ENCODE data around the gene TMCC3. TPM values are rescaled to one million over a fixed set of nuclear protein-coding genes. Genes with fewer than 3 reads are reported as not detected.

The TMCC3 gene
- total RNA-seq, 1 experiment from 2014 or later: 2.1 TPM

DNA sequence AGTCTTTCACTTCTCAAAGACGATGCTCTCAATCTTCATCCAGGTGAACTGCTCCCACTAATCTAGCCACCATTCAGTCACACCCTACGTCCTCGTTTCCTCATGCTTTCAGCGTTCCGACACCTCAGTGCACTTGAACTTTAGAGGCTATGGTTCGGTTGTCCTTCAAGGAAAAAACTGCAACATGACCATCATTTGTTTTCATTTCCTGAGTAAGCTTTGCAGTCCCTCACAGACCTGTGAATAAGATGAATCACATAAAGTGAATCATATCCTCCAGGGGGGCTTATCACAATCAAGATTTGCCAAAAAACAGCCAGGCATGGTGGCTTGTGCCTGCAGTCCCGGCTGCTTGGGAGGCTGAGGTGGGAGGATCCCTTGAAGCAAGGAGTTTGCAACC is 80.2 kb downstream of the TMCC3 start:
- Histone ChIP-seq H3K9me3 (no peaks in the 10 kb centered on the region), H3K4me1 (peaks cover 12% of the 10 kb centered on the region), H3K36me3 (ENCODE audit: control insufficient read depth, insufficient read depth, low read length) (no peaks in the 10 kb centered on the region), H3K4me3 (ENCODE audit: low read depth, low read length) (no peak overlapping the region), H3K27me3 (replicated peaks; ENCODE audit: control insufficient read depth, insufficient read depth, low read length) (no peaks in the 10 kb centered on the region)
- POLR2A ChIA-PET: no interaction called here
- Mint-ChIP-seq H3K4me3 (ENCODE audit: unreplicated experiment) (no peak overlapping the region), H3K27ac (ENCODE audit: unreplicated experiment) (no peak overlapping the region), H3K27me3 (ENCODE audit: insufficient read depth, unreplicated experiment) (no peaks in the 10 kb centered on the region), H3K4me1 (ENCODE audit: low read depth, unreplicated experiment) (peaks cover 18% of the 10 kb centered on the region), H3K9me3 (ENCODE audit: unreplicated experiment) (no peaks in the 10 kb centered on the region), H3K36me3 (ENCODE audit: insufficient read depth, unreplicated experiment) (peaks cover 10% of the 10 kb centered on the region)
- TF ChIP-seq, protein P1, sequence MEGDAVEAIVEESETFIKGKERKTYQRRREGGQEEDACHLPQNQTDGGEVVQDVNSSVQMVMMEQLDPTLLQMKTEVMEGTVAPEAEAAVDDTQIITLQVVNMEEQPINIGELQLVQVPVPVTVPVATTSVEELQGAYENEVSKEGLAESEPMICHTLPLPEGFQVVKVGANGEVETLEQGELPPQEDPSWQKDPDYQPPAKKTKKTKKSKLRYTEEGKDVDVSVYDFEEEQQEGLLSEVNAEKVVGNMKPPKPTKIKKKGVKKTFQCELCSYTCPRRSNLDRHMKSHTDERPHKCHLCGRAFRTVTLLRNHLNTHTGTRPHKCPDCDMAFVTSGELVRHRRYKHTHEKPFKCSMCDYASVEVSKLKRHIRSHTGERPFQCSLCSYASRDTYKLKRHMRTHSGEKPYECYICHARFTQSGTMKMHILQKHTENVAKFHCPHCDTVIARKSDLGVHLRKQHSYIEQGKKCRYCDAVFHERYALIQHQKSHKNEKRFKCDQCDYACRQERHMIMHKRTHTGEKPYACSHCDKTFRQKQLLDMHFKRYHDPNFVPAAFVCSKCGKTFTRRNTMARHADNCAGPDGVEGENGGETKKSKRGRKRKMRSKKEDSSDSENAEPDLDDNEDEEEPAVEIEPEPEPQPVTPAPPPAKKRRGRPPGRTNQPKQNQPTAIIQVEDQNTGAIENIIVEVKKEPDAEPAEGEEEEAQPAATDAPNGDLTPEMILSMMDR (IDR thresholded peaks at IDR 0.05; ENCODE audit: insufficient read depth in 1 of 2, low read depth in 1 of 2, low read length in 1 of 2, severe bottlenecking in 1 of 2, unreplicated experiment in 1 of 2): no peak
- no peak for DNase-seq
- CTCF ChIA-PET: no interaction called here
- BruUV-seq (replicated peaks): no TSS peak
- intact Hi-C loops (cut with micrococcal nuclease; ENCODE audit: unreplicated experiment): no loop called here

DNA sequence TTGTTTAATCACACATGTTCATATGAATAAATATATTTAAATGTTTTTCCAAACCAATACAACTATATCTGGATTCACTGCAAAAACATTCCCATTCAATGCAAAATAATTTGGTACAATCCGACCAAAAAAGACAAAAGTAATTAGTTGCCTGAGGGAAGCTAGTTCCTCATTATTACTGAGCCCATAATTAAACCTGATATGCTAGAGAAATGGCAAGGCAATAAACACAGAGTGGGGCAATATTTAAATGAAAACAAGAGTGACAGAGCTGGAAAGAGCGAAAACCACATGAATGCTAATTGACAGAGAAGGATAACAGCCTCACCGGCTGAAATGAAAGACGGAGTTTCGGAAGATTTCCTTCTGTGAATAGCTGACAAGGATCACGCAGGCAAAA is 82.6 kb downstream of the TMCC3 start:
- no peaks in the 10 kb centered on the region for H3K9me3 Mint-ChIP-seq (ENCODE audit: unreplicated experiment)
- no TSS peak for BruUV-seq (replicated peaks)
- peaks cover 6% of the 10 kb centered on the region for H3K36me3 Mint-ChIP-seq (ENCODE audit: insufficient read depth, unreplicated experiment)
- Histone ChIP-seq H3K4me3 (ENCODE audit: low read depth, low read length) (no peak overlapping the region), H3K9me3 (no peaks in the 10 kb centered on the region), H3K27me3 (replicated peaks; ENCODE audit: control insufficient read depth, insufficient read depth, low read length) (no peaks in the 10 kb centered on the region), H3K4me1 (peaks cover 12% of the 10 kb centered on the region), H3K36me3 (ENCODE audit: control insufficient read depth, insufficient read depth, low read length) (no peaks in the 10 kb centered on the region)
- POLR2A ChIA-PET: no interaction called here
- no peak overlapping the region for H3K27ac Mint-ChIP-seq (ENCODE audit: unreplicated experiment)
- CTCF ChIA-PET: no interaction called here
- intact Hi-C loops (cut with micrococcal nuclease; ENCODE audit: unreplicated experiment): no loop called here
- H3K4me3 Mint-ChIP-seq (ENCODE audit: unreplicated experiment): no peak overlapping the region
- H3K4me1 Mint-ChIP-seq (ENCODE audit: low read depth, unreplicated experiment): peaks cover 18% of the 10 kb centered on the region
- no peaks in the 10 kb centered on the region for H3K27me3 Mint-ChIP-seq (ENCODE audit: insufficient read depth, unreplicated experiment)
- DNase-seq: no peak
- TF ChIP-seq, protein P1 (IDR thresholded peaks at IDR 0.05; ENCODE audit: insufficient read depth in 1 of 2, low read depth in 1 of 2, low read length in 1 of 2, severe bottlenecking in 1 of 2, unreplicated experiment in 1 of 2): no peak

DNA sequence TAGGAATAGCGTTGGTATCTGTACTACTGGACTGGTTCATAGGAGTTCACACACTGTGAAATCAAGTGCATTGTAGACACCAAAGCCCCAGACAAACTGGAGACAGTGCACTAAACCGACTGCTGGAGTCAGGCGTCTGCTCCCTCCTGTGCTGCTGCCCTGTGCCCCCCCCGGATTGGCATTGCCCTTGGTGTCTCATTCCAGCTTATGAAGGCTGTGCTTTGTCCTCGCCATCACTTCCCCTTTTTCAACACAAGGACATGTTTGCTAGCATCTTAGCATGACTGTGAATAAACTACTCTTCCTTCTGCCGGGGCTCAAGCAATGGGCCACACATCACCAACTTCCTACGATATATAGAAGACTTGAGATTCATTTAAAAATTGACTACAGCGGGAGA is 84.0 kb downstream of the TMCC3 start:
- no peaks in the 10 kb centered on the region for H3K9me3 Mint-ChIP-seq (ENCODE audit: unreplicated experiment)
- peaks cover 6% of the 10 kb centered on the region for H3K36me3 Mint-ChIP-seq (ENCODE audit: insufficient read depth, unreplicated experiment)
- intact Hi-C loops (cut with micrococcal nuclease; ENCODE audit: unreplicated experiment): no loop called here
- no peak overlapping the region for H3K27ac Mint-ChIP-seq (ENCODE audit: unreplicated experiment)
- no peak for DNase-seq
- H3K36me3 ChIP-seq (ENCODE audit: control insufficient read depth, insufficient read depth, low read length): no peaks in the 10 kb centered on the region
- no peak overlapping the region for H3K4me3 ChIP-seq (ENCODE audit: low read depth, low read length)
- no TSS peak for BruUV-seq (replicated peaks)
- H3K4me1 Mint-ChIP-seq (ENCODE audit: low read depth, unreplicated experiment): peaks cover 12% of the 10 kb centered on the region
- peaks cover 5% of the 10 kb centered on the region for H3K4me1 ChIP-seq
- ChIA-PET POLR2A (no interaction called here), CTCF (interaction anchor here (0.6 kb wide), 1 partner anchor 13 kb away, joined by 4 read pairs; no protein-coding TSS in a partner anchor)
- H3K27me3 ChIP-seq (replicated peaks; ENCODE audit: control insufficient read depth, insufficient read depth, low read length): no peaks in the 10 kb centered on the region
- H3K27me3 Mint-ChIP-seq (ENCODE audit: insufficient read depth, unreplicated experiment): no peaks in the 10 kb centered on the region
- TF ChIP-seq, protein P1 (IDR thresholded peaks at IDR 0.05; ENCODE audit: insufficient read depth in 1 of 2, low read depth in 1 of 2, low read length in 1 of 2, severe bottlenecking in 1 of 2, unreplicated experiment in 1 of 2): no peak
- H3K9me3 ChIP-seq: no peaks in the 10 kb centered on the region
- H3K4me3 Mint-ChIP-seq (ENCODE audit: unreplicated experiment): no peak overlapping the region

Data from Caco-2 (cell line).